H1 (cell line): ENCODE data around the gene GRK5. TPM values are rescaled to one million over a fixed set of nuclear protein-coding genes. Genes with fewer than 3 reads are reported as not detected.

Experiments used
- EGR1 ChIP-seq: IDR thresholded peaks from 2 replicates; pipeline ENCODE4 v1.6.1; 2011; ENCODE audit warnings: low read depth, low read length, borderline replicate concordance
- EZH2 ChIP-seq: fragments of 200-600 bp; sonication (generic); IDR thresholded peaks from 2 replicates; pipeline ENCODE4 v1.7.1; 2012; ENCODE audit warnings: low read depth, mild to moderate bottlenecking, moderate library complexity, low read length, inconsistent platforms; ENCODE audit not compliant: severe bottlenecking
- polyA plus RNA-seq, 7 experiments: library from polyadenylated mRNA; depleted of rRNA in 3 of 7; stranded (reverse) in 5 of 7; unstranded in 2 of 7; fragments of >200 nt in 5 of 7; fragments of 200-250 nt in 2 of 7; gene quantifications; 1 replicate in 5 of 7; 2 replicates in 1 of 7; 4 replicates in 1 of 7; pipeline versions ENCODE4 v1.2.1 to v1.2.3, GENCODE V29; 2011 to 2013; ENCODE audit warnings: missing spikeins in 2 of 7, mixed read lengths in 2 of 7
- total RNA-seq: library from RNA; stranded (reverse); fragmentation: NEBNext Ultra II Directional; extraction: Animal tissue kit (Norgen Biotek cat#: 25700); gene quantifications from 2 replicates; pipeline ENCODE4 v1.2.1, GENCODE V29; 2021

The GRK5 gene
- total and polyA plus RNA-seq, 2 of the 8 experiments (the other 6 are each of a cell fraction or from before 2014, with no cell fraction given), result 0.54 to 2.5 TPM

- TF ChIP-seq EZH2 (no peak), EGR1 (no peak)
Measured at GRCh38 chr10:119413093-119413453, 205.7 kb downstream of the GRK5 start (continued).
